HEK293 (cell line): Measurements from ENCODE around the gene MBNL3.

Experiments used
- CTCF ChIA-PET: fragments of 350-600 bp; formaldehyde crosslinking; extraction: SDS; loops from one replicate; lab custom pipeline; 2021; ENCODE audit warnings: antibody characterized with exemption; lab: Yijun Ruan, JAX
- POLR2A ChIA-PET: fragments of 300-600 bp; formaldehyde crosslinking; extraction: SDS; loops from one replicate; lab custom pipeline; 2020; ENCODE audit warnings: antibody characterized with exemption, inconsistent platforms; lab: Yijun Ruan, JAX
- H3K27ac ChIP-seq: fragments of 200-500 bp; sonication (Bioruptor generic); 2 replicates; pipeline ENCODE4 v1.5.1; 2014; ENCODE audit warnings: low read depth, low read length, control low read depth, inconsistent platforms; ENCODE audit errors: extremely low read depth
- H3K36me3 ChIP-seq, 2 experiments: fragments of 200-500 bp in 1 of 2; sonication (Bioruptor generic) in 1 of 2; 1 replicate in 1 of 2; 2 replicates in 1 of 2; pipeline ENCODE4 v1.5.1; 2014 to 2017; ENCODE audit warnings: inconsistent platforms in 2 of 2, low read length in 2 of 2; ENCODE audit not compliant: control insufficient read depth in 2 of 2, insufficient read depth in 1 of 2
- H3K4me1 ChIP-seq: fragments of 200-500 bp; sonication (Bioruptor generic); 2 replicates; pipeline ENCODE4 v1.5.1; 2014; ENCODE audit warnings: mild to moderate bottlenecking, low read length, inconsistent platforms; ENCODE audit not compliant: control insufficient read depth, insufficient read depth
- H3K4me3 ChIP-seq: 2 replicates; pipeline ENCODE4 v1.5.1; 2011; ENCODE audit warnings: low read depth, mild to moderate bottlenecking, control low read depth, low read length, moderate library complexity
- H3K9me3 ChIP-seq: fragments of 200-500 bp; sonication (Bioruptor generic); 2 replicates; pipeline ENCODE4 v1.5.1; 2014; ENCODE audit warnings: low read depth, low read length, inconsistent platforms; ENCODE audit not compliant: control insufficient read depth, insufficient read depth
- BCL11A ChIP-seq: fragments of 450-650 bp; formaldehyde crosslinking; IDR thresholded peaks from 2 replicates; pipeline ENCODE4 v1.5.1; 2016; ENCODE audit warnings: low read depth, missing biosample characterization, missing genetic modification characterization
- KLF7 ChIP-seq: fragments of 450-650 bp; formaldehyde crosslinking; IDR thresholded peaks from 2 replicates; pipeline ENCODE4 v1.5.1; 2016; ENCODE audit warnings: missing biosample characterization, missing genetic modification characterization, borderline replicate concordance
- SCRT1 ChIP-seq: fragments of 450-650 bp; formaldehyde crosslinking; IDR thresholded peaks from 2 replicates; pipeline ENCODE4 v1.5.1; 2016; ENCODE audit warnings: missing biosample characterization, missing genetic modification characterization, borderline replicate concordance
- YY1 ChIP-seq: fragments of 450-650 bp; formaldehyde crosslinking; IDR thresholded peaks from 2 replicates; pipeline ENCODE4 v1.5.1; 2018; ENCODE audit warnings: missing biosample characterization, missing genetic modification characterization
- ZBTB1 ChIP-seq: fragments of 450-650 bp; formaldehyde crosslinking; IDR thresholded peaks from 2 replicates; pipeline ENCODE4 v1.5.1; 2016; ENCODE audit warnings: missing biosample characterization, missing genetic modification characterization
- ZFP41 ChIP-seq: fragments of 450-650 bp; formaldehyde crosslinking; IDR thresholded peaks from 2 replicates; pipeline ENCODE4 v1.5.1; 2016; ENCODE audit warnings: missing biosample characterization, missing genetic modification characterization, borderline replicate concordance
- ZIC2 ChIP-seq: fragments of 450-650 bp; formaldehyde crosslinking; IDR thresholded peaks from 2 replicates; pipeline ENCODE4 v1.5.1; 2016; ENCODE audit warnings: missing biosample characterization, missing genetic modification characterization
- ZNF114 ChIP-seq: fragments of 450-650 bp; formaldehyde crosslinking; IDR thresholded peaks from 2 replicates; pipeline ENCODE4 v1.5.0; 2017; ENCODE audit warnings: missing biosample characterization, missing genetic modification characterization
- ZNF221 ChIP-seq: fragments of 450-650 bp; formaldehyde crosslinking; IDR thresholded peaks from 2 replicates; pipeline ENCODE4 v1.5.1; 2017; ENCODE audit warnings: missing biosample characterization, missing genetic modification characterization, borderline replicate concordance
- ZNF248 ChIP-seq: fragments of 450-650 bp; formaldehyde crosslinking; IDR thresholded peaks from 2 replicates; pipeline ENCODE4 v1.5.1; 2017; ENCODE audit warnings: missing biosample characterization, missing genetic modification characterization
- ZNF292 ChIP-seq: fragments of 450-650 bp; formaldehyde crosslinking; IDR thresholded peaks from 2 replicates; pipeline ENCODE4 v1.5.1; 2016; ENCODE audit warnings: low read depth, missing biosample characterization, missing genetic modification characterization, borderline replicate concordance
- ZNF362 ChIP-seq: fragments of 450-650 bp; formaldehyde crosslinking; IDR thresholded peaks from 2 replicates; pipeline ENCODE4 v1.5.1; 2016; ENCODE audit warnings: missing biosample characterization, missing genetic modification characterization
- ZNF391 ChIP-seq: fragments of 450-650 bp; formaldehyde crosslinking; IDR thresholded peaks from 2 replicates; pipeline ENCODE4 v1.5.1; 2016; ENCODE audit warnings: low read depth, missing biosample characterization, missing genetic modification characterization, borderline replicate concordance
- ZNF473 ChIP-seq: fragments of 450-650 bp; formaldehyde crosslinking; IDR thresholded peaks from 2 replicates; pipeline ENCODE4 v1.5.1; 2017; ENCODE audit warnings: missing biosample characterization, missing genetic modification characterization
- ZNF514 ChIP-seq: fragments of 450-650 bp; formaldehyde crosslinking; IDR thresholded peaks from 2 replicates; pipeline ENCODE4 v1.5.1; 2016; ENCODE audit warnings: missing biosample characterization, missing genetic modification characterization
- ZNF521 ChIP-seq: fragments of 450-650 bp; formaldehyde crosslinking; IDR thresholded peaks from 2 replicates; pipeline ENCODE4 v1.5.1; 2017; ENCODE audit warnings: missing biosample characterization, mild to moderate bottlenecking, missing genetic modification characterization
- ZNF560 ChIP-seq: fragments of 450-650 bp; formaldehyde crosslinking; IDR thresholded peaks from 2 replicates; pipeline ENCODE4 v1.5.1; 2017; ENCODE audit warnings: missing biosample characterization, missing genetic modification characterization, borderline replicate concordance
- ZNF561 ChIP-seq: fragments of 450-650 bp; IDR thresholded peaks from 2 replicates; pipeline ENCODE4 v1.5.1; 2018; ENCODE audit warnings: missing biosample characterization, missing genetic modification characterization, borderline replicate concordance
- ZNF571 ChIP-seq: fragments of 450-650 bp; formaldehyde crosslinking; IDR thresholded peaks from 2 replicates; pipeline ENCODE4 v1.5.0; 2017; ENCODE audit warnings: missing biosample characterization, missing genetic modification characterization
- ZNF596 ChIP-seq: fragments of 450-650 bp; IDR thresholded peaks from 2 replicates; pipeline ENCODE4 v1.5.0; 2018; ENCODE audit warnings: missing biosample characterization, mild to moderate bottlenecking, missing genetic modification characterization, moderate library complexity
- ZNF626 ChIP-seq: fragments of 450-650 bp; sonication (Bioruptor Pico); formaldehyde crosslinking; IDR thresholded peaks from 2 replicates; pipeline ENCODE4 v1.5.1; 2018; ENCODE audit warnings: missing biosample characterization, missing genetic modification characterization, inconsistent platforms
- ZNF645 ChIP-seq: fragments of 450-650 bp; formaldehyde crosslinking; IDR thresholded peaks from 2 replicates; pipeline ENCODE4; 2016; ENCODE audit warnings: missing biosample characterization, missing genetic modification characterization
- ZNF658 ChIP-seq: fragments of 450-650 bp; formaldehyde crosslinking; IDR thresholded peaks from 2 replicates; pipeline ENCODE4; 2016; ENCODE audit warnings: missing biosample characterization, missing genetic modification characterization
- ZNF785 ChIP-seq: fragments of 450-650 bp; formaldehyde crosslinking; IDR thresholded peaks from 2 replicates; pipeline ENCODE4 v1.5.1; 2016; ENCODE audit warnings: missing biosample characterization, missing genetic modification characterization
- ZNF791 ChIP-seq: fragments of 450-650 bp; formaldehyde crosslinking; IDR thresholded peaks from 2 replicates; pipeline ENCODE4 v1.5.1; 2016; ENCODE audit warnings: missing biosample characterization, missing genetic modification characterization
- ZSCAN16 ChIP-seq: fragments of 450-650 bp; formaldehyde crosslinking; IDR thresholded peaks from 2 replicates; pipeline ENCODE4 v1.5.1; 2016; ENCODE audit warnings: missing biosample characterization, missing genetic modification characterization
- ZSCAN18 ChIP-seq: fragments of 450-650 bp; formaldehyde crosslinking; IDR thresholded peaks from 2 replicates; pipeline ENCODE4 v1.5.1; 2016; ENCODE audit warnings: missing biosample characterization, missing genetic modification characterization
- ZSCAN5A ChIP-seq: fragments of 450-650 bp; formaldehyde crosslinking; IDR thresholded peaks from 2 replicates; pipeline ENCODE4 v1.5.1; 2016; ENCODE audit warnings: missing biosample characterization, missing genetic modification characterization
- ZXDB ChIP-seq: fragments of 450-650 bp; formaldehyde crosslinking; IDR thresholded peaks from 2 replicates; pipeline ENCODE4 v1.5.1; 2016; ENCODE audit warnings: missing biosample characterization, missing genetic modification characterization

The MBNL3 gene

DNA sequence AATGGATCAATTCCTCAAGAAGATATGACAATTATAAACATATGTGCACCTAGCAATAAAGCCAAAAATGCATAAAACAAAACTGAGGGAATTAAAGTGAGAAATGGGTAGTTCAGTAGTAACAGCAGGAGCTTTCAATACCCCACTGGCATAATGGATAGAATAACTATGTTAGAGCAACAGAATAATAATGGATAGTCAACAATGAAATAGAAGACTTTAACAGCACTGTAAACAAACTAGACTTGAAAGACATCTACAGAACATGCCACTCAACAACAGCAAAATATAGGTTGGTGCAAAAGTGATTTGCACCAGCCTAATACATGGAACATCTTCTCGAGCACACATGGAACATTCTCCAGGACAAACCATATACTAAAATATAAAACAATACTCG lies 20.0 kb upstream of the MBNL3 start:
- H3K4me3 ChIP-seq: no peak overlapping the region
- H3K27ac ChIP-seq: no peak overlapping the region
- TF ChIP-seq ZIC2 (tag by site-specific recombination) (no peak), ZNF571 (tag by site-specific recombination) (no peak), ZNF560 (tag by site-specific recombination) (no peak), ZNF362 (tag by site-specific recombination) (no peak), SCRT1 (no peak), ZXDB (no peak), ZNF514 (tag by site-specific recombination) (no peak), ZNF521 (tag by site-specific recombination) (no peak), ZNF391 (no peak), ZSCAN5A (tag by site-specific recombination) (no peak), ZNF221 (tag by site-specific recombination) (no peak), BCL11A (tag by site-specific recombination) (no peak), ZBTB1 (no peak), ZNF292 (tag by site-specific recombination) (no peak), KLF7 (tag by site-specific recombination) (no peak)
- TF ChIP-seq, all 188 proteins: peak for 0
- ChIA-PET POLR2A (no interaction called here), CTCF (interaction anchor here (0.7 kb wide), 1 partner anchor 953 kb away, joined by 5 read pairs; no protein-coding TSS in a partner anchor)
- Histone ChIP-seq H3K36me3 (no peaks in the 10 kb centered on the region), H3K9me3 (no peaks in the 10 kb centered on the region), H3K4me1 (no peaks in the 10 kb centered on the region)

GRCh38 chrX:132505116-132505515 lies 16.3 kb upstream of the MBNL3 start:
- TF ChIP-seq ZNF626: no peak
- TF ChIP-seq ZSCAN18 (tag by site-specific recombination): no peak
- TF ChIP-seq ZNF785 (tag by site-specific recombination): no peak
- TF ChIP-seq ZNF791 (tag by site-specific recombination): no peak
- TF ChIP-seq ZNF645: no peak
- no peak for TF ChIP-seq ZSCAN16 (tag by site-specific recombination)
- TF ChIP-seq ZNF596 (tag by site-specific recombination): no peak
- no peak for TF ChIP-seq ZNF362 (tag by site-specific recombination)
- TF ChIP-seq ZNF658 (tag by site-specific recombination): no peak
- TF ChIP-seq YY1 (tag by site-specific recombination): no peak
- no peak for TF ChIP-seq ZNF248
- TF ChIP-seq ZNF473: no peak
- TF ChIP-seq ZFP41 (tag by site-specific recombination): no peak
- TF ChIP-seq ZNF561: no peak
- TF ChIP-seq ZNF114 (tag by site-specific recombination): no peak
- Histone ChIP-seq H3K9me3 (no peaks in the 10 kb centered on the region), H3K4me1 (no peaks in the 10 kb centered on the region), H3K4me3 (no peak overlapping the region), H3K27ac (no peak overlapping the region), H3K36me3 (no peaks in the 10 kb centered on the region)
- CTCF ChIA-PET: no interaction called here
- POLR2A ChIA-PET: no interaction called here
